Stimulated activated CD8-positive, alpha-beta memory T cell treated with anti-CD3 and anti-CD28 coated beads, Interleukin-2, amount 100 ng/mL, for 1 hour (primary cell): Measurements from ENCODE around the gene HGD.
"Not testable (repeated sequence)": the region's sequence is repeated elsewhere in the genome, so short reads cannot be mapped to it uniquely, and the experiment has no call there.

ENCODE experiments used
- DNase-seq, 2 donors: peaks; one replicate each; pipeline ENCODE4 v3.0.0-alpha.2; 2020; ENCODE audit warnings: low read depth in 2 of 2

HGD gene

GRCh38 chr3:120678984-120679383 is 3.1 kb downstream of the HGD start:
- no peak for DNase-seq

GRCh38 chr3:120678331-120678947 is 3.6 kb downstream of the HGD start:
- no peak for DNase-seq

- not testable (repeated sequence) for DNase-seq
Measured at GRCh38 chr3:120677193-120677592, 4.8 kb downstream of the HGD start.

- no peak for DNase-seq
Measured at GRCh38 chr3:120673116-120673515, 8.9 kb downstream of the HGD start.

- no peak for DNase-seq
Measured at GRCh38 chr3:120670576-120670975, 11.5 kb downstream of the HGD start.

GRCh38 chr3:120664926-120665325 is 17.1 kb downstream of the HGD start:
- no peak for DNase-seq

GRCh38 chr3:120661945-120662344 is 20.1 kb downstream of the HGD start:
- DNase-seq: no peak

GRCh38 chr3:120661106-120661905 is 20.7 kb downstream of the HGD start:
- no peak for DNase-seq

GRCh38 chr3:120659834-120660233 is 22.2 kb downstream of the HGD start:
- DNase-seq: no peak

- no peak for DNase-seq
Measured at GRCh38 chr3:120659285-120659684, 22.8 kb downstream of the HGD start.

- DNase-seq: no peak
Measured at GRCh38 chr3:120652896-120653545, 29.0 kb downstream of the HGD start.

- DNase-seq: no peak
Measured at GRCh38 chr3:120652281-120652680, 29.8 kb downstream of the HGD start.

- DNase-seq: no peak
Measured at GRCh38 chr3:120650311-120650710, 31.7 kb downstream of the HGD start.

GRCh38 chr3:120649830-120650233 is 32.2 kb downstream of the HGD start:
- DNase-seq: no peak

- no peak for DNase-seq
Measured at GRCh38 chr3:120648290-120648689, 33.7 kb downstream of the HGD start.

GRCh38 chr3:120646771-120647432 is 35.1 kb downstream of the HGD start:
- no peak for DNase-seq

- no peak for DNase-seq
Measured at GRCh38 chr3:120645083-120645845, 36.8 kb downstream of the HGD start.

GRCh38 chr3:120642368-120642948 is 39.6 kb downstream of the HGD start:
- DNase-seq: no peak

GRCh38 chr3:120641696-120642246 is 40.3 kb downstream of the HGD start:
- DNase-seq: no peak

- DNase-seq: no peak
Measured at GRCh38 chr3:120640231-120640630, 41.8 kb downstream of the HGD start.

GRCh38 chr3:120638820-120639219 is 43.2 kb downstream of the HGD start:
- DNase-seq: not testable (repeated sequence)
